GM12864 (cell line): ENCODE results near the gene RNF114.
"Not testable (repeated sequence)": the region's sequence is repeated elsewhere in the genome, so short reads cannot be mapped to it uniquely, and the experiment has no call there.

Experiments used
- DNase-seq: peaks from one replicate; pipeline ENCODE4 v3.0.0-alpha.2; 2011; ENCODE audit warnings: low read depth
- H3K4me3 ChIP-seq: 2 replicates; pipeline ENCODE4 v1.5.1; 2011; ENCODE audit warnings: mild to moderate bottlenecking, low read depth, low read length, control low read depth
- TF ChIP-seq, protein P1 (sequence below): IDR thresholded peaks from 2 replicates; pipeline ENCODE4 v1.5.1; 2011; ENCODE audit warnings: low read depth, mild to moderate bottlenecking, moderate library complexity, low read length, control low read depth, inconsistent platforms; ENCODE audit errors: missing control alignments

RNF114 gene

GRCh38 chr20:49989234-49990065 lies 53.3 kb downstream of the RNF114 start:
- TF ChIP-seq, protein P1, sequence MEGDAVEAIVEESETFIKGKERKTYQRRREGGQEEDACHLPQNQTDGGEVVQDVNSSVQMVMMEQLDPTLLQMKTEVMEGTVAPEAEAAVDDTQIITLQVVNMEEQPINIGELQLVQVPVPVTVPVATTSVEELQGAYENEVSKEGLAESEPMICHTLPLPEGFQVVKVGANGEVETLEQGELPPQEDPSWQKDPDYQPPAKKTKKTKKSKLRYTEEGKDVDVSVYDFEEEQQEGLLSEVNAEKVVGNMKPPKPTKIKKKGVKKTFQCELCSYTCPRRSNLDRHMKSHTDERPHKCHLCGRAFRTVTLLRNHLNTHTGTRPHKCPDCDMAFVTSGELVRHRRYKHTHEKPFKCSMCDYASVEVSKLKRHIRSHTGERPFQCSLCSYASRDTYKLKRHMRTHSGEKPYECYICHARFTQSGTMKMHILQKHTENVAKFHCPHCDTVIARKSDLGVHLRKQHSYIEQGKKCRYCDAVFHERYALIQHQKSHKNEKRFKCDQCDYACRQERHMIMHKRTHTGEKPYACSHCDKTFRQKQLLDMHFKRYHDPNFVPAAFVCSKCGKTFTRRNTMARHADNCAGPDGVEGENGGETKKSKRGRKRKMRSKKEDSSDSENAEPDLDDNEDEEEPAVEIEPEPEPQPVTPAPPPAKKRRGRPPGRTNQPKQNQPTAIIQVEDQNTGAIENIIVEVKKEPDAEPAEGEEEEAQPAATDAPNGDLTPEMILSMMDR = no peak
- no peak for DNase-seq
- H3K4me3 ChIP-seq = no peak overlapping the region

GRCh38 chr20:49990271-49990720 lies 54.1 kb downstream of the RNF114 start:
- no peak overlapping the region for H3K4me3 ChIP-seq
- DNase-seq = no peak
- TF ChIP-seq, protein P1 = no peak

DNA sequence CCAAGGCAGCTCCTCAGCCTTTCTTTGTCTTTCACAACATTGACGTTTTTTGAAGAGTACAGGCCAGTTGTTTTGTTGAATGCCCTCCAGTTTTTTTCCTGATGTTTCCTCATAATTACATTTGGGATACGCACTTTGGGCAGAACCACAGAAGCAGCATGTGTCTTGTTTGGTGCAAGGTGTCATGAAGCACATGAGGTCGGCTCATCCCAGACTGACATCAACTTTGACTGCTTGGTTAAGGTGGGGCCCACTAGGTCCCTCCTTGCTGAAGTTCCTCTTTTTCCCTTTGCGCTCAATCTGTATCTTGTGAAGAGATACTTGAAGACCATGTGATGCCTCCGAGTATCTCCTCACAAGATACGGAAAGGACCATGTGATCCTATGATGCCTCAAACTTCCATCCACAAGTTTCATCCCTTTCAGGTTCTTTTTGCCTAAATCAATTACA lies 57.1 kb downstream of the RNF114 start:
- H3K4me3 ChIP-seq = no peak overlapping the region
- TF ChIP-seq, protein P1 = no peak
- DNase-seq = no peak

- TF ChIP-seq, protein P1 = no peak
- H3K4me3 ChIP-seq = no peak overlapping the region
- no peak for DNase-seq
These were observed 59.4 kb downstream of the RNF114 start for GRCh38 chr20:49995586-49995985.

GRCh38 chr20:49998478-49999188 lies 62.4 kb downstream of the RNF114 start:
- not testable (repeated sequence) for H3K4me3 ChIP-seq, DNase-seq

DNA sequence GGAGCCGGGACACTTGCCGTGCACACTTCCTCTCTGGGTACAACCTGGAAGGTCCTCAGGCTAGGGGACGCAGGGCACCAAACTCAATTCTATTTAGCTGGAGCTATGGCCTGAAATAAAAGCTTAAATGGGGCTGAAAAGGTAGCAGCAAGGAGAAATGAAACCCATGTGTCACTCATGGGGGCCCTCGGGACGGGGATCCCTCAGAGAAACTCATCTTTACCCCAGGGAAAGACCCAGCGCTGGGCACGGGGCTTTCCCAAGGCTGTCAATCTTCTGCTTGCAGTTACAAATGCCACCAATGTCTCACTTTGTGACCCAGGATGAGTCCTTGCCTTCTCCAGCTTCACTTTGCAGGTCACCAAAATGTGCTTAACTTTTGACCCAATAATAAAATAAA lies 63.1 kb downstream of the RNF114 start:
- TF ChIP-seq, protein P1 = no peak
- H3K4me3 ChIP-seq = no peak overlapping the region
- no peak for DNase-seq

- not testable (repeated sequence) for DNase-seq, H3K4me3 ChIP-seq
These were observed 64.5 kb downstream of the RNF114 start for GRCh38 chr20:50000548-50001222.
